ENCODE results near the gene SEC22B. TPM values are rescaled to one million over a fixed set of nuclear protein-coding genes. Genes with fewer than 3 reads are reported as not detected.
"Not testable (repeated sequence)": the region's sequence is repeated elsewhere in the genome, so short reads cannot be mapped to it uniquely, and the experiment has no call there.

Gene SEC22B
- polyA plus RNA-seq, 1 donor = 24.1 TPM

- not testable (repeated sequence) for DNase-seq (ENCODE audit: low read depth)
Measured at GRCh38 chr1:120116094-120116493, 60.2 kb downstream of the SEC22B start.

GRCh38 chr1:120113134-120113533 lies 63.2 kb downstream of the SEC22B start:
- not testable (repeated sequence) for DNase-seq (ENCODE audit: low read depth)

GRCh38 chr1:120112212-120112611 lies 64.1 kb downstream of the SEC22B start:
- not testable (repeated sequence) for DNase-seq (ENCODE audit: low read depth)

- not testable (repeated sequence) for DNase-seq (ENCODE audit: low read depth)
Measured at GRCh38 chr1:120111771-120112170, 64.5 kb downstream of the SEC22B start.

- not testable (repeated sequence) for DNase-seq (ENCODE audit: low read depth)
Measured at GRCh38 chr1:120111008-120111407, 65.3 kb downstream of the SEC22B start.

- not testable (repeated sequence) for DNase-seq (ENCODE audit: low read depth)
Measured at GRCh38 chr1:120109656-120110055, 66.7 kb downstream of the SEC22B start.

- DNase-seq (ENCODE audit: low read depth) = not testable (repeated sequence)
Measured at GRCh38 chr1:120109180-120109579, 67.1 kb downstream of the SEC22B start.

- DNase-seq (ENCODE audit: low read depth) = not testable (repeated sequence)
Measured at GRCh38 chr1:120105288-120105687, 71.0 kb downstream of the SEC22B start.

GRCh38 chr1:120103768-120104167 lies 72.6 kb downstream of the SEC22B start:
- DNase-seq (ENCODE audit: low read depth) = not testable (repeated sequence)

GRCh38 chr1:120101593-120101992 lies 74.7 kb downstream of the SEC22B start:
- DNase-seq (ENCODE audit: low read depth) = not testable (repeated sequence)

Other genes starting within 250 kb of the SEC22B start
- gene NOTCH2, start 106.9 kb downstream of the SEC22B start, polyA plus RNA-seq (ENCODE audit: insufficient read length) = 38.1 TPM
- gene NBPF8, start 238.5 kb upstream of the SEC22B start, polyA plus RNA-seq (ENCODE audit: insufficient read length) = 16.7 TPM

Data from forelimb muscle (tissue), 1 donor.